CD4-positive, alpha-beta T cell treated with Interleukin-12 subunit alpha and Interleukin-12 subunit beta, for 1 hour (primary cell): ENCODE measurements around the gene DMD.

ENCODE experiments used
- DNase-seq: peaks from one replicate; pipeline ENCODE4 v3.0.0-alpha.2; 2020

DMD gene

GRCh38 chrX:31201503-31201902 is 2009.8 kb downstream of the DMD start:
- DNase-seq = no peak

- DNase-seq = no peak
These were observed 2010.9 kb downstream of the DMD start for GRCh38 chrX:31200430-31200829.

GRCh38 chrX:31199840-31200114 is 2011.6 kb downstream of the DMD start:
- no peak for DNase-seq

GRCh38 chrX:31199056-31199839 is 2012.1 kb downstream of the DMD start:
- no peak for DNase-seq

GRCh38 chrX:31190221-31190975 is 2021.0 kb downstream of the DMD start:
- no peak for DNase-seq

GRCh38 chrX:31186693-31187338 is 2024.5 kb downstream of the DMD start:
- DNase-seq = no peak

- DNase-seq = no peak
These were observed 2025.5 kb downstream of the DMD start for GRCh38 chrX:31185884-31186283.

- no peak for DNase-seq
These were observed 2029.9 kb downstream of the DMD start for GRCh38 chrX:31181377-31182000.

- DNase-seq = no peak
These were observed 2032.1 kb downstream of the DMD start for GRCh38 chrX:31179203-31179602.

- no peak for DNase-seq
These were observed 2032.6 kb downstream of the DMD start for GRCh38 chrX:31178769-31179125.

GRCh38 chrX:31178064-31178768 is 2033.1 kb downstream of the DMD start:
- DNase-seq = no peak

- no peak for DNase-seq
These were observed 2040.6 kb downstream of the DMD start for GRCh38 chrX:31170792-31171191.

GRCh38 chrX:31168551-31168950 is 2042.8 kb downstream of the DMD start:
- DNase-seq = no peak

GRCh38 chrX:31166832-31167231 is 2044.5 kb downstream of the DMD start:
- DNase-seq = no peak

GRCh38 chrX:31166416-31166815 is 2044.9 kb downstream of the DMD start:
- no peak for DNase-seq

GRCh38 chrX:31165241-31166035 is 2045.9 kb downstream of the DMD start:
- DNase-seq = no peak

- no peak for DNase-seq
These were observed 2056.4 kb downstream of the DMD start for GRCh38 chrX:31154946-31155345.

GRCh38 chrX:31153475-31154047 is 2057.8 kb downstream of the DMD start:
- DNase-seq = no peak

- DNase-seq = no peak
These were observed 2064.2 kb downstream of the DMD start for GRCh38 chrX:31147175-31147574.

- DNase-seq = no peak
These were observed 2071.4 kb downstream of the DMD start for GRCh38 chrX:31139961-31140360.

GRCh38 chrX:31138124-31138523 is 2073.2 kb downstream of the DMD start:
- DNase-seq = no peak

- no peak for DNase-seq
These were observed 2075.2 kb downstream of the DMD start for GRCh38 chrX:31136144-31136611.
